Measurements from ENCODE around the gene NEURL2. TPM values are rescaled to one million over a fixed set of nuclear protein-coding genes. Genes with fewer than 3 reads are reported as not detected.

Gene NEURL2
- total RNA-seq, 2 donors from 2014 or later: 19.7 to 78.7 TPM

DNA sequence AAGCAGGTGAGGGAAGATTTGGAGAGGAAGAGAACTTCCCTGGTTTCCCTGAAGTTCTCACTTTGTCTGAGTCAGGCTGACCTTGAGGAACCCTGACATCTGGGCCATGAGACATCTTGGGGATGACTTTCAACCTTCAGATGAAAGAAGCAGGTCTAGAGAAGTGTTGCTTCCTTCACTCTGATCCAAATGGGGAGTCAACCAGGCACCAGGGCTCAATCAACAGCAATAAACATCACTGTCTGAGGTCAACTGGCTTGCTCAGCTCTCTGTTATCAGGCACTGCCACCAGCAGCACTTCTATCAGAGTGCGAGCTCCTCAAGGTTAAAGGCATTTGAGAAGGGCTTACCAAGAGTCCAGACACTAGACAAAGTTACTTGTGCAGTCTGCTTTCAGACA, 40.1 kb downstream of the NEURL2 start:
- Histone ChIP-seq H3K27ac (no peak overlapping the region), H3K36me3 (peaks cover 21% of the 10 kb centered on the region), H3K9me3 (no peaks in the 10 kb centered on the region), H3K27me3 (replicated peaks; ENCODE audit: insufficient read depth) (no peaks in the 10 kb centered on the region), H3K4me3 (no peak overlapping the region), H3K4me1 (ENCODE audit: control insufficient read depth in 1 of 2, low read depth in 2 of 2) (peaks cover 15 to 25% of the 10 kb centered on the region in 2 donors)
- no peak for ATAC-seq (ENCODE audit: insufficient number of reproducible peaks, low FRiP score, low read depth)
- TF ChIP-seq, protein P1, sequence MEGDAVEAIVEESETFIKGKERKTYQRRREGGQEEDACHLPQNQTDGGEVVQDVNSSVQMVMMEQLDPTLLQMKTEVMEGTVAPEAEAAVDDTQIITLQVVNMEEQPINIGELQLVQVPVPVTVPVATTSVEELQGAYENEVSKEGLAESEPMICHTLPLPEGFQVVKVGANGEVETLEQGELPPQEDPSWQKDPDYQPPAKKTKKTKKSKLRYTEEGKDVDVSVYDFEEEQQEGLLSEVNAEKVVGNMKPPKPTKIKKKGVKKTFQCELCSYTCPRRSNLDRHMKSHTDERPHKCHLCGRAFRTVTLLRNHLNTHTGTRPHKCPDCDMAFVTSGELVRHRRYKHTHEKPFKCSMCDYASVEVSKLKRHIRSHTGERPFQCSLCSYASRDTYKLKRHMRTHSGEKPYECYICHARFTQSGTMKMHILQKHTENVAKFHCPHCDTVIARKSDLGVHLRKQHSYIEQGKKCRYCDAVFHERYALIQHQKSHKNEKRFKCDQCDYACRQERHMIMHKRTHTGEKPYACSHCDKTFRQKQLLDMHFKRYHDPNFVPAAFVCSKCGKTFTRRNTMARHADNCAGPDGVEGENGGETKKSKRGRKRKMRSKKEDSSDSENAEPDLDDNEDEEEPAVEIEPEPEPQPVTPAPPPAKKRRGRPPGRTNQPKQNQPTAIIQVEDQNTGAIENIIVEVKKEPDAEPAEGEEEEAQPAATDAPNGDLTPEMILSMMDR (IDR thresholded peaks at IDR 0.05): no peak
- no peak for DNase-seq (ENCODE audit: low spot score)

DNA sequence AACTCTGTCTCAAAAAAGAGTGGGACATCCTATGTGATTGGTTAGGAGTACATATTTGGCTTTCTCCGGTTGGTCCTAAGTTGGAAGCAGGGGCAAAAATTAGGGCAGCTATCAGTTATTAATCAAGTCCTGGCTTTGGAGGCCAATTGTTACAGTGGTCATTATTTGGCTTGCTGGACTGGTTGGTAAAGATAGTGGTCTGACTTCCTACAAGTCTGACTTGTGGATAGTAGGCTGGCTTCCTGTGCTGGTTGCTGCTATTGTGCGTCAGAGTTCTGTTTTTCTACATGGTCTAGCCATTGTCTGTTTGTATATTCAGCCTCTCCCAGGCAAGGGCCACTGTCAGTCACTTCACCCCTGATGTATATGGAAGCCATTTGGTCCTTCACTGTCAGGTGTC, 40.8 kb downstream of the NEURL2 start:
- Histone ChIP-seq H3K4me3 (no peak overlapping the region), H3K4me1 (ENCODE audit: control insufficient read depth in 1 of 2, low read depth in 2 of 2) (peaks cover 8 to 18% of the 10 kb centered on the region in 2 donors), H3K36me3 (peaks cover 21% of the 10 kb centered on the region), H3K9me3 (no peaks in the 10 kb centered on the region), H3K27ac (no peak overlapping the region), H3K27me3 (replicated peaks; ENCODE audit: insufficient read depth) (no peaks in the 10 kb centered on the region)
- TF ChIP-seq, protein P1 (IDR thresholded peaks at IDR 0.05): no peak
- DNase-seq (ENCODE audit: low spot score) (no peak), ATAC-seq (ENCODE audit: insufficient number of reproducible peaks, low FRiP score, low read depth) (no peak)

DNA sequence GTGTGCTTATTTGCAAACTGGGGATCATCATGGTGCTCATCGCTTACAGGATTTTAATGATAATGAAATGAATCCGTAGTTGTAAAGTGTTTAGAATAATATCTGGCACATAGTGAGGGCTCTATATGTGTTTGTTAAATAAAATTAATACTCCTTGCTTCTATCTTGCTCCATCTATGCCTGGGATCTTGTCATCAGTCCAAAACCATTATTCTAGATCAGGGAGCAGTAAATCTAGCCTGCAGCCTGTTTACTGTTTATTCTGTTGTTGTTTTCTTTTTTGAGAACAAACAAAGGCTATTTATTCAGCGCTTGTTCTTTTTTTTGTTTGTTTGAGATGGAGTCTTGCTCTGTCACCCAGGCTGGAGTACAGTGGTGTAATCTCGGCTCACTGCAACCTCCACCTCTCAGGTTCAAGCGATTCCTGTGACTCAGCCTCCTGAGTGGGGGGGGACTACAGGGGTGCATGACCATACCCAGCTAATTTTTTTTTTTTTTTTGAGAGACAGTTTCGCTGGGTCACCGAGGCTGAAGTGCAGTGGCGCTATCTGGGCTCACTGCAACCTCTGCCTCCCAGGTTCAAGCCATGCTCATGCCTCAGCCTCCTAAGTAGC, 41.9 kb downstream of the NEURL2 start:
- ATAC-seq (ENCODE audit: insufficient number of reproducible peaks, low FRiP score, low read depth) (no peak), DNase-seq (ENCODE audit: low spot score) (no peak)
- Histone ChIP-seq H3K9me3 (no peaks in the 10 kb centered on the region), H3K27me3 (replicated peaks; ENCODE audit: insufficient read depth) (no peaks in the 10 kb centered on the region), H3K36me3 (peaks cover 25% of the 10 kb centered on the region), H3K4me3 (no peak overlapping the region), H3K27ac (no peak overlapping the region), H3K4me1 (ENCODE audit: control insufficient read depth in 1 of 2, low read depth in 2 of 2) (peaks cover 0 to 8% of the 10 kb centered on the region in 2 donors)
- TF ChIP-seq, protein P1 (IDR thresholded peaks at IDR 0.05): no peak

DNA sequence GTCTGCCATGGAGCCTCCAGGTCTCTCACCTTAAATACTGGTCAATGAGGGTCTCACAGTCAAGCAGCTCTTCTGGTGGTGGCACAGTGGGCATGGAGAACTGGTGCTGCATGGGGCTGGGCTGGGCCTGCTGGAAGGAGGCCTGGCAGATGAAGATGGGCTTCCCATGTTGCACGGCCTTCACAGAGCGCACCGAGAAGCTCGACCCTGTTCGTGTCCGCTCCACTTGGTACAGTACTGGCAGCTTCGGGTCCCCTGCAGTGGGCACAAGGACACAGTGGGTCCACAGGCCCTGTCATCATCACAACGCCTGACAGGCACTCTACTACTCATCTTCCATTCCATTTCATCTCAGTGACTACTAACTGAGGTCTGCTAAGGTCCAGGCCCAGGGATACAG, 42.6 kb downstream of the NEURL2 start:
- DNase-seq (ENCODE audit: low spot score) (no peak), ATAC-seq (ENCODE audit: insufficient number of reproducible peaks, low FRiP score, low read depth) (no peak)
- no peaks in the 10 kb centered on the region for H3K27me3 ChIP-seq (replicated peaks; ENCODE audit: insufficient read depth)
- H3K4me3 ChIP-seq: no peak overlapping the region
- H3K27ac ChIP-seq: peak overlapping the region in 1 of 2 donors; percentile 8
- TF ChIP-seq, protein P1 (IDR thresholded peaks at IDR 0.05): no peak
- no peaks in the 10 kb centered on the region for H3K9me3 ChIP-seq
- H3K4me1 ChIP-seq (ENCODE audit: control insufficient read depth in 1 of 2, low read depth in 2 of 2): peaks cover 0 to 3% of the 10 kb centered on the region in 2 donors
- peaks cover 27% of the 10 kb centered on the region for H3K36me3 ChIP-seq

DNA sequence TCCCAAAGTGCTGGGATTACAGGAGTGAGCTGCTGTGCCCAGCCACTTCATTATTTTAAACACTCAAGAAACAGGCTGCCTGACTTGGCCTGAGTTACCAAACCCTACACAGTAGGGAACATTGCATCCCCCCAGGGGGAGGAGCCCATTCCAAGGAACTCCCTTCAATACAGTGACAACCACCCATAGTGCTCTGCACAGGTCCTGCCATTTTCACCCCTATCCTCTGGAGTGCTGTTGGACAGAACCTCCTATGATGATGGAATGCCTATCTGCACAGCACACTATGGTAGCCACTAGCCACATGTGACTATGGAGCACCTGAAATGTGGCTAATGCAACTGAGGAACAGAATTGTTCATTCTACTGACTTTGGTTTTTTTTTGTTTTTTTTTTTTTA, 45.6 kb downstream of the NEURL2 start:
- Histone ChIP-seq H3K9me3 (no peaks in the 10 kb centered on the region), H3K4me3 (no peak overlapping the region), H3K4me1 (ENCODE audit: control insufficient read depth in 1 of 2, low read depth in 2 of 2) (peaks cover 0 to 19% of the 10 kb centered on the region in 2 donors), H3K27me3 (replicated peaks; ENCODE audit: insufficient read depth) (no peaks in the 10 kb centered on the region), H3K36me3 (peaks cover 45% of the 10 kb centered on the region), H3K27ac (no peak overlapping the region)
- TF ChIP-seq, protein P1 (IDR thresholded peaks at IDR 0.05): no peak
- DNase-seq (ENCODE audit: low spot score) (no peak), ATAC-seq (ENCODE audit: insufficient number of reproducible peaks, low FRiP score, low read depth) (no peak)

Data from thoracic aorta (tissue), 2 donors.